Muscle layer of colon (tissue), 2 donors: ENCODE data around the gene KCTD20.
"Not testable (repeated sequence)": the region's sequence is repeated elsewhere in the genome, so short reads cannot be mapped to it uniquely, and the experiment has no call there.

ENCODE experiments used
- H3K27ac ChIP-seq: one replicate; pipeline ENCODE4 v1.7.0; 2013; ENCODE audit warnings: low read depth, mild to moderate bottlenecking, low read length, moderate library complexity
- H3K27me3 ChIP-seq, 2 donors: one replicate each; pipeline ENCODE4 v1.7.0; 2013; ENCODE audit warnings: low read length in 2 of 2, mild to moderate bottlenecking in 2 of 2; ENCODE audit not compliant: insufficient read depth in 2 of 2, control insufficient read depth in 1 of 2
- H3K36me3 ChIP-seq: one replicate; pipeline ENCODE4 v1.7.0; 2013; ENCODE audit warnings: mild to moderate bottlenecking, low read length; ENCODE audit not compliant: insufficient read depth
- H3K4me1 ChIP-seq: one replicate; pipeline ENCODE4 v1.7.0; 2013; ENCODE audit warnings: mild to moderate bottlenecking, low read length; ENCODE audit not compliant: insufficient read depth
- H3K4me3 ChIP-seq, 2 donors: one replicate each; pipeline ENCODE4 v1.7.0; 2013; ENCODE audit warnings: low read length in 2 of 2, low read depth in 1 of 2, mild to moderate bottlenecking in 1 of 2, moderate library complexity in 1 of 2
- H3K9ac ChIP-seq: one replicate; pipeline ENCODE4 v1.7.0; 2013; ENCODE audit warnings: low read length
- H3K9me3 ChIP-seq: one replicate; pipeline ENCODE4 v1.7.0; 2013; ENCODE audit warnings: mild to moderate bottlenecking, low read length
- donor health status: abdominal sarcoma.
- donor health status: Adenocarcinoma of cecum.

Gene KCTD20

DNA sequence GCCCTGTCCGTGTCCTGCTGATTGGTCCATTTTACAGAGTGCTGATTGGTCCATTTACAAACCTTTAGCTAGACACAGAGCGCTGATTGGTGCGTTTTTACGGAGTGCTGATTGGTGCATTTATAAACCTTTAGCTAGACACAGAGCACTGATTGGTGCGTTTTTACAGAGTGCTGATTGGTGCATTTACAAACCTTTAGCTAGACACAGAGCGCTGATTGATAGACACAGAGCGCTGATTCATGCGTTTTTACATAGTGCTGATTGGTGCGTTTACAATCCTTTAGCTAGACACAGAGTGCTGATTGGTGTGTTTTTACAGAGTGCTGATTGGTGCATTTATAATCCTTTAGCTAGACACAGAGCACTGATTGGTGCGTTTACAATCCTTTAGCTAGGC lies 6.4 kb downstream of the KCTD20 start:
- H3K9ac ChIP-seq, H3K27ac ChIP-seq, H3K9me3 ChIP-seq, H3K36me3 ChIP-seq, H3K27me3 ChIP-seq, H3K4me3 ChIP-seq: not testable (repeated sequence)
- peaks cover 28% of the 10 kb centered on the region for H3K4me1 ChIP-seq

DNA sequence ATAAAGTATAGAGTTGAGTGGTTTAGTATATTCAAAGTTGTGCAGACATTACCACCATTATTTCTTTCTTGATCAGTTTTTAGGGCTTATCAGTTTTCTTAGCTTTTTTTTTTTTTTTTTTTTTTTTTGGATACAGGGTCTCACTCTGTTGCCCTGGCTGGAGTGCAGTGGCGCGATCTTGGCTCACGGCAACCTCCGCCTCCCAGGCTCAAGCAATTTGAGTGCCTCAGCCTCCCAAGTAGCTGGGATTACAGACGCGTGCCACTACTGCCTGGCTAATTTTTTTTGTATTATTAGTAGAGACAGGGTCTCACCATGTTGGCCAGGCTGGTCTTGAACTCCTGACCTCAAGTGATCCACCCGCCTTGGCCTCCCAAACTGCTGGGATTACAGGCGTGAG lies 10.1 kb downstream of the KCTD20 start:
- not testable (repeated sequence) for H3K36me3 ChIP-seq, H3K9me3 ChIP-seq, H3K27ac ChIP-seq, H3K9ac ChIP-seq, H3K27me3 ChIP-seq, H3K4me3 ChIP-seq, H3K4me1 ChIP-seq

DNA sequence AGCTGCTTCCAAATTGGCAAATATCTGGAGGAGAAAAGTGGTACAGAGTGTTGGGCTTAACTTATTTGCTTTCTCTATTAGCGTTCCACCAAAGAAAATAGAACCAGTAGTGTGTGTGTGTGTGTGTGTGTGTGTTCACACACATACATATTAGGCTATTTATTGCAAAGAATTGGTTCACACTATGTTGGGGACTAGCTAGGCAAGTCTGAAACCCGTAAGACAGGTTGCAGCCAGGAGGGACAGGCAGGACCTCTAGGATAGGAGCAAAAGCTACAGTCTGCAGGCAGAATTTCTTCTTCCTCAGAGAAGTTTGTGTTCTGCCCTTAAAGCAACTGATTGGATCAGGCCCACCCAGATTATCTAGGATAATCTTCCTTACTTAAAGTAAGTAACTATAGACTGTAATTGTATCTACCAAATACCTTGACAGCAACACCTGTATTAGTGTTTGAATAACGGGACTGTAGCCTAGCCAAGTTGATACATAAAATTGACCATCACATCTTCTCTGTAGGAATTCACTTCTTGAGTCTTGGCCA lies 12.8 kb downstream of the KCTD20 start:
- Histone ChIP-seq H3K27me3 (no peaks in the 10 kb centered on the region), H3K27ac (no peak overlapping the region), H3K36me3 (no peaks in the 10 kb centered on the region), H3K4me1 (peaks cover 13% of the 10 kb centered on the region), H3K9me3 (no peaks in the 10 kb centered on the region), H3K9ac (no peak overlapping the region), H3K4me3 (no peak overlapping the region)

DNA sequence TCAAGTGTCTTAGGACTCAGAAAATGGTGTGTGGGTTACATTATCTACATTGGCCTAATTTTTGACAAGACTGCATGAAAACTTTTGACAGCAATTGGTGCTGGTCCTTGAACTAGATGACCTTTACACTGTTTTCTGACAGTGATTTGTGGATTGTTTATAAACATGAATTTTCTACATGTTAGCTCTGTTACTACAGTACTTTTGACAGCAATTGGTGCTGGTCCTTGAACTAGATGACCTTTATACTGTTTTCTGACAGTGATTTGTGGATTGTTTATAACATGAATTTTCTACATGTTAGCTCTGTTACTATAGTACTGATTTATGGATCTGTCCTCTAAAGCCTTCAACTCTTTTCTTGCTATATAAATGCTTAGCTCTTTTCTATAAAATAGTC lies 16.7 kb downstream of the KCTD20 start:
- H3K9me3 ChIP-seq, result no peaks in the 10 kb centered on the region
- H3K27ac ChIP-seq, result no peak overlapping the region
- no peak overlapping the region for H3K9ac ChIP-seq
- H3K36me3 ChIP-seq, result no peaks in the 10 kb centered on the region
- no peaks in the 10 kb centered on the region for H3K27me3 ChIP-seq
- H3K4me1 ChIP-seq, result peaks cover 20% of the 10 kb centered on the region
- H3K4me3 ChIP-seq, result no peak overlapping the region

DNA sequence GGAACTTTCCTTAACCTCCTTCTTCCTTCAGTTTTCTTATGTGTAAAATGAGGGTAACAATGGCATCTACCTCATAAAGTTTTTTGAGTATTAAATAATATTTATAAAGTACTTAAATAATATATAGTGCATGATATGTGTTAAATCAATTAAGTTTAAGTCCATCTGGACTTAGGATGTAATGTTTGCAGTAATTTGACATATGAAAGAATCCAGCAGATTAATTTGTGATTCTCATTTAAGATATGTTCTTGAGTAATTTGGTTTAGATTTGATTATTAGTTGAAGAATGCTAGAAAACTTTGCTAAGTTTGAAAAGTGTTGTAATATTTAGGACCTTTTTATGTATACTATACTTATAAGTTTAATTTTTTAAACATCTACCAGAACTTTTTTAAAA lies 18.1 kb downstream of the KCTD20 start:
- Histone ChIP-seq H3K9ac (no peak overlapping the region), H3K27me3 (no peaks in the 10 kb centered on the region), H3K4me3 (no peak overlapping the region), H3K9me3 (no peaks in the 10 kb centered on the region), H3K36me3 (no peaks in the 10 kb centered on the region), H3K27ac (no peak overlapping the region), H3K4me1 (peaks cover 20% of the 10 kb centered on the region)

DNA sequence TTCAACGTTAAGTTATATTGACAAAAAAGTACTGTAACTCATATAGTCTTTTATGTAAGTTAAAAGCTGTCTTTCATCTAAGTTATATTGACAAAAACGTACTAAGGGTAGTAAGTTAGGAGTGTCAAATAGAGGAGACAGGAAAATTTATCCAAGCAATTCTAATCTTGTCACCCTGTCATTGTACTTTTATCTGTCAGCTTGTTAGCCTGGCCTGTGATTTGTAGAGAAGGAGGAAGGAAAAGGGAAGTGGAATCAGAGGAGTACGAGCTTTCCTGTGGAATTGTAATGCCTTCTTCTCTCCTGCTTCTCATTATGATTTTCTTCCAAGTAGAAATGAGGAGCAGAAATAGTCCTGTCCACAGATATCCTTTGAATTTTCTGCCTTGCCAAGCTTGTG lies 18.8 kb downstream of the KCTD20 start:
- H3K4me1 ChIP-seq, result peaks cover 20% of the 10 kb centered on the region
- H3K9ac ChIP-seq, result no peak overlapping the region
- H3K27me3 ChIP-seq, result no peaks in the 10 kb centered on the region
- H3K9me3 ChIP-seq, result no peaks in the 10 kb centered on the region
- H3K4me3 ChIP-seq, result no peak overlapping the region
- H3K36me3 ChIP-seq, result no peaks in the 10 kb centered on the region
- H3K27ac ChIP-seq, result no peak overlapping the region

DNA sequence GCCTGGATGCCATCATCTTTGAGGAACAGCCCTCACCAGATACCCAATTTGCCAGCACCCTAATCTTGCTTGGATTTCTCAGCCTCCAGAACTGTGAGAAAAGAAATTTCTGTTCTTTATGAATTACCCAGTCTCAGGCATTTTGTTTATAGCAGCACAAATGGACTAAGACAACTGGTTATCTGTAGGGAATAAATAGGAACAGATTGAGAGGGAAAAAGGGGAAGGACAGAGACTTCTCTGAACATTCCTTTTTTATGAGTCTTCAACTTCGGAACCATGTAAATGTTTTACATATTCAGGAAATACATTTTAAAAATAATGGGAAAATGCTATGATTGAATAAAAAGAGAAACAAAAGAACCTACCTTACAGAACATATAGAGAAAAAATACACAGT lies 20.9 kb downstream of the KCTD20 start:
- Histone ChIP-seq H3K36me3 (no peaks in the 10 kb centered on the region), H3K4me1 (peaks cover 20% of the 10 kb centered on the region), H3K27me3 (no peaks in the 10 kb centered on the region), H3K27ac (no peak overlapping the region), H3K9ac (no peak overlapping the region), H3K4me3 (no peak overlapping the region), H3K9me3 (no peaks in the 10 kb centered on the region)

DNA sequence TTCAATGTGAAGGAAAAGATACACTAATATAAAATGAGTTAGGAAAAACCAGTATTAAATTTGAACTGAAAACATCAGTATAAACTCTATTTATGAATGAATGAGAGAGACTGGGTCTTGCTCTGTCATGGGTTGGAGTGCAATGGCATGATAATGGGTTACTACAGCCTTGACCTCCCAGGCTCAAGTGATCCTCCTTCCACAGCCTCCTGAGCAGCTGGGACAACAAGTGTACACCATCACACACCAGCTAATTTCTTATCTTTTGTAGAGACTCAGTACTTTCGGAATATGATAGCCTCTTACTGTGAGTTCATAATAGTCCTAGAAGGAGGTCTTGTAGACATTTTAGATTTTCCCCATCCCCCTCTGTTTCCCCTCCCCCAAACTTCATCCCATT lies 21.4 kb downstream of the KCTD20 start:
- no peak overlapping the region for H3K9ac ChIP-seq
- H3K9me3 ChIP-seq, result no peaks in the 10 kb centered on the region
- no peak overlapping the region for H3K4me3 ChIP-seq
- no peaks in the 10 kb centered on the region for H3K27me3 ChIP-seq
- H3K36me3 ChIP-seq, result no peaks in the 10 kb centered on the region
- no peak overlapping the region for H3K27ac ChIP-seq
- peaks cover 19% of the 10 kb centered on the region for H3K4me1 ChIP-seq

DNA sequence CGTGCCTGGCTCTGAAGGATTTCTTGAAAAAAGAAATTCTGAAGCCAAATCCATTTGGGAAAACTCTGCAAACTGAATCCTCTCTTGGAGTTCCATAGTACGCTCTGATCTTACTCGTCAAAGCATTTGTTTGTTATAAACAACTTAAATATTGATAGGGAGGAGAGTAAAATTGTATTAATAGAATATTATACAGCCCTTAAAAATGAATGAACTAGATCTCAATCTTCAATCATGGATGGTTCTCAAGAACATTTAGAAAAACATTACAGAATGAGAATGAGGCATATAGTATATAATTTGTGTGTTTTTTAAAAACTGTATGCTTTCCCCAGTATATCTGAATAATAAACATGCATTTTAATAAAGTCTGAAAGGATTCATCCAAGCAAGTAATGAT lies 24.8 kb downstream of the KCTD20 start:
- peaks cover 10% of the 10 kb centered on the region for H3K36me3 ChIP-seq
- H3K4me1 ChIP-seq, result no peaks in the 10 kb centered on the region
- H3K27ac ChIP-seq, result no peak overlapping the region
- no peak overlapping the region for H3K9ac ChIP-seq
- no peaks in the 10 kb centered on the region for H3K27me3 ChIP-seq
- no peak overlapping the region for H3K4me3 ChIP-seq
- H3K9me3 ChIP-seq, result no peaks in the 10 kb centered on the region

DNA sequence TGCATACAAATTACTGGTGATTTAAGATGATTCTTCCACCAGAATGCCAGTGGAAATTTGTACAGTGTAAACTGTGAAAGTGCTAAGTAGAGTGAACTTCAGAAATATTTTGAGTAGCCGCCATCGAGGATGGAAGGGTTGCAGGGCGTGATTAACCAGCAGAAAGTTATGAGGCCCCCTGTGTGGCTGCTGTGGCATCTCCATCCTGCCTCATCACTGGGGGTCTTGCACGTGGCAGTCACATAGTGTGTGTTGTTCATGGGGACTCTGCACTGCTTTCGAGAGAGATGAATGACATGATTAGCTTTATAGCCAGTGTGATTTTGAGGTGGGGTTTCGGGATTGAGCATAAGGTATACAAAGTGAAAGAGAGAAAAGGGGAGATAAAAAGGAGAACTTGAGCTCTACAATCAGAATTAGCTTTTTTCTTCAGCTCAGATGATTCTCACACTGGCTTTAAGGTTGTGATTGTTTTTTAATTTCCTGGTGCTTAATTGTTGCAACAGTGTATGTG lies 26.4 kb downstream of the KCTD20 start:
- peaks cover 10% of the 10 kb centered on the region for H3K36me3 ChIP-seq
- H3K27me3 ChIP-seq, result no peaks in the 10 kb centered on the region
- no peak overlapping the region for H3K9ac ChIP-seq
- no peaks in the 10 kb centered on the region for H3K9me3 ChIP-seq
- H3K27ac ChIP-seq, result no peak overlapping the region
- no peak overlapping the region for H3K4me3 ChIP-seq
- peaks cover 1% of the 10 kb centered on the region for H3K4me1 ChIP-seq

DNA sequence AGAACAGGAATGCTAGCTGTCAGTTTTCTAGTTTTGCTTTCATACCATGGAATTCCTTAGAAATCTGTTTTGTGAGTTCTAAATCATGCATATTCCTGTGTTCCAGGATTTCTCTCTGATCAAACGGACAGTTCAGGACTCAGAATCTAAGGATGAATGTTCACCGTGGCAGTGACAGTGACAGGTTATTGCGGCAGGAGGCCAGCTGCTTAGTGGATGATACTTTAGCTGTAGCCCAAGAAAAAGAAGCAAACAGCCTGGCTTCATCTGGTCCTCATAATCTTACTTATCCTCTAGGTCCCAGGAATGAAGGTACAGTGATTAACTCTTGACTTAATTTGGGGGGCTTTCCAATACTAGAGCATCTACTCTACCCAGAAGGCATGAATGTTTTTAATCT lies 27.1 kb downstream of the KCTD20 start:
- Histone ChIP-seq H3K4me3 (no peak overlapping the region), H3K4me1 (peaks cover 8% of the 10 kb centered on the region), H3K27me3 (no peaks in the 10 kb centered on the region), H3K36me3 (peaks cover 10% of the 10 kb centered on the region), H3K9ac (no peak overlapping the region), H3K27ac (no peak overlapping the region), H3K9me3 (no peaks in the 10 kb centered on the region)

DNA sequence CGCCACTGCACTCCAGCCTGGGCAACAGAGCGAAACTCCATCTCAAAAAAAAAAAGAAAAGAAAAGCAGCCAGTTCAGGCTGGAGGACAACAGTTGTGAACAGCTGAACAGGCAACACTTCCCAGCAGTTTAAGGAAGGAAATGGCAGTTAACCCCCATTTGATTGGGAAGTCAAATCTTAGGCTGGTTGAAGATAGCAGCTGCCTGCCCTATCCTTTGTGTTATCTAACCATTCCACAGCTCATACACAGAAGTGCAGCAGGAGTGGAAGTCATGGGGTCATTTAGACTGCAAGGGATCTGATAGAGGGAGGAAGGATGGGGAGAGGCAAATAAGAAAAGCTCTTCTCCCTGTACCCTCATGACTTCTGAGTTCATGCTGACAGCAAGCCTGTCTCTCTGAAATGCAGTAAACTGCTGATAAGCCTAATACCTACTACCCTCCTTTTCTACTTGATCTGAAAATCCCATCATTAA lies 35.3 kb downstream of the KCTD20 start:
- no peaks in the 10 kb centered on the region for H3K27me3 ChIP-seq
- H3K27ac ChIP-seq, result no peak overlapping the region
- H3K4me1 ChIP-seq, result peaks cover 8% of the 10 kb centered on the region
- H3K9me3 ChIP-seq, result no peaks in the 10 kb centered on the region
- H3K4me3 ChIP-seq, result no peak overlapping the region
- H3K36me3 ChIP-seq, result peaks cover 19% of the 10 kb centered on the region
- no peak overlapping the region for H3K9ac ChIP-seq
